ENCODE data around the gene MMP28.

Gene MMP28

GRCh38 chr17:35727635-35728034 is 67.8 kb downstream of the MMP28 start:
- H3K4me3 ChIP-seq (ENCODE audit: low read length), result no peak overlapping the region
- H3K27ac ChIP-seq (ENCODE audit: low read length), result no peak overlapping the region
- H3K27me3 ChIP-seq (ENCODE audit: control insufficient read depth, insufficient read depth, low read length), result peaks cover 8% of the 10 kb centered on the region
- peaks cover 22% of the 10 kb centered on the region for H3K36me3 ChIP-seq (ENCODE audit: control insufficient read depth, low read depth, low read length)
- H3K4me1 ChIP-seq (ENCODE audit: control insufficient read depth, low read depth, low read length), result peaks cover 11% of the 10 kb centered on the region
- H3K9ac ChIP-seq (ENCODE audit: low read length), result no peak overlapping the region
- H3K9me3 ChIP-seq (ENCODE audit: control insufficient read depth, low read depth, low read length), result no peaks in the 10 kb centered on the region

DNA sequence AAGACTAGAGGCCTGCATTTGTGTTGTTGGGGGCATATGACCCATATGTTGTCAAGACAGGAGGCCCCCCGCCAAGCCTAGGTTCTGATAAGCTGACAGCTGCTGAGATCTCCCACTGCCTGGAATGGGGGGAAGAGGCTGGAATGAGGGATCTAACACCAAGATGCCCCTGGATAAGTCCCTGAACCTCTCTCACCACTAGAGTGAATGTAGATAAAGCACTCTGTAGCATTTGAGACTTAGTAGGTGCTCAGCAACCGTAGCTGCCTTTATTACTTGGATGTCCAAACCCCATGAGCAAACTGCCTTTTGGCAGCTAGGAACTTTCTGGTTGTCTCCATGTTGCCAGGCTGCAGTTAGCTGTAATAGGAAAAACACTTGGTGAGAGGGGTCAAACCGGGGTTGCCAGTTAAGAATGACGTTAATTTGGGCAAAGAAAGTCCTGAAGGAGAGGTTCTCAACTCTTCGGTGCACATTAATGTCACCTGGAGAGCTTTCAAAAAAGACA is 68.4 kb downstream of the MMP28 start:
- H3K4me3 ChIP-seq (ENCODE audit: low read length), result no peak overlapping the region

DNA sequence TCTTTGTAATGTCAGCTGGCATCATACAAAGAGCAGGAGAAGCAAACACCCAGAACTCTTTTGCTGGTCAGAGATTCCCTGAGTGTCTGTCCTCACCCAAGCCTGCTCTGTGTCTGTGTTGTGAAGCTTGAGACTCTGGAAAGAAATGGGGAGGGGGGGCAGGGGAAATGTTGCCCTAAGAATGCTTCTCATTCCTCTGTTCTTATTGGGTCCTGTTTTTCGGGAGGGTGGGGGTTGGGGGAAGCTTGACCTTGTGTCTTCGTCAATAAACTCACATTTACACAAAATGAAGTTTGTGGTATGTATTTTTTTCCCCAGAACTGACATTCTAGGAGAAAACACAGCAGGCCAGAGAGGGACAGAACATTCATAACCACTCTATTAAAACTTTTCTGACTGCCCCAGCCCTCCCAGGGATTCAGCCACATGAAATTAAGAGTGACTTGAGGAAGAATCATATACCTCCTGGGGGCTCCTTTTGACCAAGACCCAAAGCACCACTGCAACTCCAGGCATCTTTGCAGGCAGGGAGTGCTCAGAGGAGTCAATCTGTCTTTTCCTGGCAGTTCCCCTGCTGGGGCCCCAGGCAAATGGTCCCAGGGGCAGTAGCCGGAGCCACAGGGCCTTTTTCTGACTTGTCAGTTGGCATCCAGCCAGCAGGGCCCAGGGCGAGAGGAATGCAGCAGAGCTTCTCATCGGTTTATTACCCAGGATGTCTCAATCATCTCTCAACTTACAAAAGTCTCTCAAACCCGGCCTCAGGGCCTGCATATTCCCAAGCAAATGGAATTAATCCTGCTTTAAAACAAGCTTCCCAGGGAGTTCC is 69.1 kb downstream of the MMP28 start:
- peaks cover 11% of the 10 kb centered on the region for H3K4me1 ChIP-seq (ENCODE audit: control insufficient read depth, low read depth, low read length)
- no peaks in the 10 kb centered on the region for H3K9me3 ChIP-seq (ENCODE audit: control insufficient read depth, low read depth, low read length)
- H3K27me3 ChIP-seq (ENCODE audit: control insufficient read depth, insufficient read depth, low read length), result peaks cover 4% of the 10 kb centered on the region
- H3K36me3 ChIP-seq (ENCODE audit: control insufficient read depth, low read depth, low read length), result peaks cover 22% of the 10 kb centered on the region
- H3K27ac ChIP-seq (ENCODE audit: low read length), result no peak overlapping the region
- no peak overlapping the region for H3K9ac ChIP-seq (ENCODE audit: low read length)
- no peak overlapping the region for H3K4me3 ChIP-seq (ENCODE audit: low read length)

More for the DNA sequence above, 68.4 kb downstream of the MMP28 start:
- no peak overlapping the region for H3K27ac ChIP-seq (ENCODE audit: low read length)
- H3K9me3 ChIP-seq (ENCODE audit: control insufficient read depth, low read depth, low read length), result no peaks in the 10 kb centered on the region
- peaks cover 4% of the 10 kb centered on the region for H3K27me3 ChIP-seq (ENCODE audit: control insufficient read depth, insufficient read depth, low read length)
- H3K9ac ChIP-seq (ENCODE audit: low read length), result no peak overlapping the region
- H3K4me1 ChIP-seq (ENCODE audit: control insufficient read depth, low read depth, low read length), result peaks cover 11% of the 10 kb centered on the region
- H3K36me3 ChIP-seq (ENCODE audit: control insufficient read depth, low read depth, low read length), result peaks cover 22% of the 10 kb centered on the region

DNA sequence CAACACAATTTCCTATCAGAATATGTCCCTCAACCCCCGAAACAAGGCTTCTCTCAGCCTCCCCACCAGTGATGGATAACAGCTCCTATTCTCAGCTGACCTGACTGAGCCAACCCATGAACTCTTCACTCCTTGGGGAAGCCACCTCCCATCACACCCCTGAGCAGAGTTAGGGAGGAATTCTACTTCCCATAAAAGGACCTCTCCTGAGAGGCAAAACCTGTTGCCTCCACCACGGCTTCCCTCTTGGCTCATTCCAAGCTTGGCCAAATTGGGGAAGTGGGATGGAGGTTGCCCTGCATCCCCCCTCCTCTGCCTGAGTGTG is 69.7 kb downstream of the MMP28 start:
- no peak overlapping the region for H3K4me3 ChIP-seq (ENCODE audit: low read length)
- H3K27me3 ChIP-seq (ENCODE audit: control insufficient read depth, insufficient read depth, low read length), result peaks cover 4% of the 10 kb centered on the region
- H3K27ac ChIP-seq (ENCODE audit: low read length), result no peak overlapping the region
- no peak overlapping the region for H3K9ac ChIP-seq (ENCODE audit: low read length)
- H3K36me3 ChIP-seq (ENCODE audit: control insufficient read depth, low read depth, low read length), result peaks cover 22% of the 10 kb centered on the region
- H3K9me3 ChIP-seq (ENCODE audit: control insufficient read depth, low read depth, low read length), result no peaks in the 10 kb centered on the region
- H3K4me1 ChIP-seq (ENCODE audit: control insufficient read depth, low read depth, low read length), result peaks cover 7% of the 10 kb centered on the region

GRCh38 chr17:35725058-35725457 is 70.4 kb downstream of the MMP28 start:
- no peak overlapping the region for H3K4me3 ChIP-seq (ENCODE audit: low read length)
- H3K9ac ChIP-seq (ENCODE audit: low read length), result no peak overlapping the region
- H3K27me3 ChIP-seq (ENCODE audit: control insufficient read depth, insufficient read depth, low read length), result no peaks in the 10 kb centered on the region
- no peaks in the 10 kb centered on the region for H3K9me3 ChIP-seq (ENCODE audit: control insufficient read depth, low read depth, low read length)
- H3K4me1 ChIP-seq (ENCODE audit: control insufficient read depth, low read depth, low read length), result peaks cover 7% of the 10 kb centered on the region
- H3K36me3 ChIP-seq (ENCODE audit: control insufficient read depth, low read depth, low read length), result peaks cover 22% of the 10 kb centered on the region
- H3K27ac ChIP-seq (ENCODE audit: low read length), result no peak overlapping the region

DNA sequence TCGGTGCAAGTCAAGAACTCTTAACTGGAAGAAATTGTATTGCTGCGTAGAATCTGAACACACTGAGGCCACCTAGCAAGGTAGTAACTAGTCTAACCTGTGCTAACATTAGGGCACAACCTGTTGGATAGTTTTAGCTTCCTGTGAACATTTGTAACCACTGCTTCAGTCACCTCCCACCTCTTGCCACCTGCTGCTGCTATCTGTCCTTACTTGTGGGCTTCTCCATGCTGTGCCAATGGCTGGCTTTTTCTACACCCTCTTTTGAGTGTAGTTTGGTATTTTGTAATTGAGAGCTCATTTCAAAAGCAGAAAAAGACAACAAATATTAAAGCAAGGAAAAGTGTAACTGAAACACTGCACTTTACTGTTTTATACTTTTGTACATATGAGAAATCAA is 71.7 kb downstream of the MMP28 start:
- peaks cover 22% of the 10 kb centered on the region for H3K36me3 ChIP-seq (ENCODE audit: control insufficient read depth, low read depth, low read length)
- H3K4me3 ChIP-seq (ENCODE audit: low read length), result no peak overlapping the region

GRCh38 chr17:35717475-35717874 is 78.0 kb downstream of the MMP28 start:
- Histone ChIP-seq H3K4me1 (ENCODE audit: control insufficient read depth, low read depth, low read length) (no peaks in the 10 kb centered on the region), H3K4me3 (ENCODE audit: low read length) (no peak overlapping the region), H3K27me3 (ENCODE audit: control insufficient read depth, insufficient read depth, low read length) (no peaks in the 10 kb centered on the region), H3K9me3 (ENCODE audit: control insufficient read depth, low read depth, low read length) (no peaks in the 10 kb centered on the region), H3K36me3 (ENCODE audit: control insufficient read depth, low read depth, low read length) (peaks cover 39% of the 10 kb centered on the region), H3K9ac (ENCODE audit: low read length) (no peak overlapping the region), H3K27ac (ENCODE audit: low read length) (no peak overlapping the region)

More for the DNA sequence above, 71.7 kb downstream of the MMP28 start:
- H3K27ac ChIP-seq (ENCODE audit: low read length), result no peak overlapping the region
- H3K9me3 ChIP-seq (ENCODE audit: control insufficient read depth, low read depth, low read length), result no peaks in the 10 kb centered on the region
- H3K4me1 ChIP-seq (ENCODE audit: control insufficient read depth, low read depth, low read length), result no peaks in the 10 kb centered on the region
- no peaks in the 10 kb centered on the region for H3K27me3 ChIP-seq (ENCODE audit: control insufficient read depth, insufficient read depth, low read length)
- no peak overlapping the region for H3K9ac ChIP-seq (ENCODE audit: low read length)

GRCh38 chr17:35716897-35717465 is 78.5 kb downstream of the MMP28 start:
- Histone ChIP-seq H3K9ac (ENCODE audit: low read length) (no peak overlapping the region), H3K36me3 (ENCODE audit: control insufficient read depth, low read depth, low read length) (peaks cover 39% of the 10 kb centered on the region), H3K9me3 (ENCODE audit: control insufficient read depth, low read depth, low read length) (no peaks in the 10 kb centered on the region), H3K4me3 (ENCODE audit: low read length) (no peak overlapping the region), H3K27ac (ENCODE audit: low read length) (no peak overlapping the region), H3K27me3 (ENCODE audit: control insufficient read depth, insufficient read depth, low read length) (no peaks in the 10 kb centered on the region), H3K4me1 (ENCODE audit: control insufficient read depth, low read depth, low read length) (no peaks in the 10 kb centered on the region)

GRCh38 chr17:35716173-35716572 is 79.3 kb downstream of the MMP28 start:
- Histone ChIP-seq H3K27me3 (ENCODE audit: control insufficient read depth, insufficient read depth, low read length) (no peaks in the 10 kb centered on the region), H3K9me3 (ENCODE audit: control insufficient read depth, low read depth, low read length) (no peaks in the 10 kb centered on the region), H3K27ac (ENCODE audit: low read length) (no peak overlapping the region), H3K4me1 (ENCODE audit: control insufficient read depth, low read depth, low read length) (no peaks in the 10 kb centered on the region), H3K36me3 (ENCODE audit: control insufficient read depth, low read depth, low read length) (peaks cover 42% of the 10 kb centered on the region), H3K4me3 (ENCODE audit: low read length) (no peak overlapping the region), H3K9ac (ENCODE audit: low read length) (no peak overlapping the region)
